OCI-LY7 (cell line): ENCODE data around the gene DNAH8. TPM values are rescaled to one million over a fixed set of nuclear protein-coding genes. Genes with fewer than 3 reads are reported as not detected.

Experiments used
- BruUV-seq: library from RNA; stranded (reverse); fragments of 400-500 nt; replicated peaks from 2 replicates; lab custom pipeline; 2021; lab: Mats Ljungman, UMichigan
- CTCF ChIA-PET: fragments of 300-600 bp; sonication (Branson Sonifier 250); formaldehyde crosslinking; loops from one replicate; lab custom pipeline; 2022; ENCODE audit warnings: antibody characterized with exemption; ENCODE audit not compliant: unreplicated experiment; lab: Charles Lee
- POLR2A ChIA-PET: fragments of 300-600 bp; sonication (Branson Sonifier 250); formaldehyde crosslinking; loops from one replicate; lab custom pipeline; 2022; ENCODE audit warnings: antibody characterized with exemption; lab: Charles Lee
- DNase-seq: peaks from one replicate; pipeline ENCODE4 v3.0.0-alpha.2; 2015; ENCODE audit warnings: low spot score
- H2AFZ ChIP-seq: fragments of 200-600 bp; sonication (generic), shearing (Covaris generic); 2 replicates; pipeline ENCODE4 v1.6.1; 2014; ENCODE audit warnings: mild to moderate bottlenecking, antibody characterized with exemption, low read length, moderate library complexity
- H3K27ac ChIP-seq: fragments of 200-600 bp; sonication (generic); 2 replicates; pipeline ENCODE4 v1.5.1; 2014; ENCODE audit warnings: mixed run types, low read depth, mild to moderate bottlenecking, moderate library complexity, low read length, inconsistent platforms; ENCODE audit not compliant: poor library complexity, severe bottlenecking
- H3K36me3 ChIP-seq: fragments of 200-600 bp; sonication (generic); 2 replicates; pipeline ENCODE4 v1.6.1; 2014; ENCODE audit warnings: mild to moderate bottlenecking, antibody characterized with exemption, low read length, moderate library complexity, mixed read lengths; ENCODE audit not compliant: insufficient read depth
- H3K4me1 ChIP-seq: fragments of 200-600 bp; sonication (generic); 2 replicates; pipeline ENCODE4 v1.5.1; 2014; ENCODE audit warnings: mild to moderate bottlenecking, low read length; ENCODE audit not compliant: insufficient read depth, poor library complexity, severe bottlenecking
- H3K4me2 ChIP-seq: fragments of 200-600 bp; sonication (generic); 2 replicates; pipeline ENCODE4 v1.6.1; 2014; ENCODE audit warnings: mild to moderate bottlenecking, low read length
- H3K4me3 ChIP-seq: fragments of 200-600 bp; sonication (generic); 2 replicates; pipeline ENCODE4 v1.5.1; 2014; ENCODE audit warnings: mild to moderate bottlenecking, low read depth, low read length; ENCODE audit not compliant: poor library complexity, severe bottlenecking
- H3K79me2 ChIP-seq: fragments of 200-600 bp; sonication (generic); 2 replicates; pipeline ENCODE4 v1.6.1; 2016; ENCODE audit warnings: low read depth, mild to moderate bottlenecking, low read length, moderate library complexity, mixed read lengths; ENCODE audit not compliant: insufficient read depth
- H3K9me2 ChIP-seq: fragments of 200-600 bp; sonication (generic); 2 replicates; pipeline ENCODE4 v1.6.1; 2016; ENCODE audit warnings: mild to moderate bottlenecking, low read length, mixed read lengths; ENCODE audit not compliant: insufficient read depth
- H3K9me3 ChIP-seq: fragments of 200-600 bp; sonication (generic); 2 replicates; pipeline ENCODE4 v1.6.1; 2014; ENCODE audit warnings: mild to moderate bottlenecking, mixed run types, low read length, mixed read lengths
- H4K20me1 ChIP-seq: fragments of 200-600 bp; sonication (generic); 2 replicates; pipeline ENCODE4 v1.6.1; 2014; ENCODE audit warnings: mild to moderate bottlenecking, antibody characterized with exemption, low read length, moderate library complexity, mixed read lengths; ENCODE audit not compliant: insufficient read depth
- EZH2phosphoT487 ChIP-seq: fragments of 200-600 bp; sonication (generic); IDR thresholded peaks from 2 replicates; pipeline ENCODE4 v1.6.1; 2018; ENCODE audit warnings: low read depth, borderline replicate concordance, mild to moderate bottlenecking, mixed run types, antibody characterized with exemption, low read length, moderate library complexity, mixed read lengths
- intact Hi-C: fragments of 100-400 bp; cut with micrococcal nuclease; formaldehyde crosslinking; loops from one replicate; pipeline ENCODE4 v1.10.0; 2022; ENCODE audit not compliant: unreplicated experiment
- total RNA-seq, 2 experiments: library from RNA; depleted of rRNA in 1 of 2; stranded (reverse); fragments of >200 nt in 1 of 2; shearing (Covaris generic) in 1 of 2; gene quantifications; 2 replicates each; pipeline ENCODE4 v1.2.3, GENCODE V29; 2014 to 2022
- TF ChIP-seq, protein P1 (sequence below): fragments of 200-600 bp; sonication (generic); conservative IDR thresholded peaks from 2 replicates; pipeline ENCODE4 v1.5.1; 2014; ENCODE audit warnings: mild to moderate bottlenecking, antibody characterized with exemption, low read length, moderate library complexity, mixed read lengths

Gene DNAH8
- total RNA-seq, 2 experiments from 2014 or later: not detected

DNA sequence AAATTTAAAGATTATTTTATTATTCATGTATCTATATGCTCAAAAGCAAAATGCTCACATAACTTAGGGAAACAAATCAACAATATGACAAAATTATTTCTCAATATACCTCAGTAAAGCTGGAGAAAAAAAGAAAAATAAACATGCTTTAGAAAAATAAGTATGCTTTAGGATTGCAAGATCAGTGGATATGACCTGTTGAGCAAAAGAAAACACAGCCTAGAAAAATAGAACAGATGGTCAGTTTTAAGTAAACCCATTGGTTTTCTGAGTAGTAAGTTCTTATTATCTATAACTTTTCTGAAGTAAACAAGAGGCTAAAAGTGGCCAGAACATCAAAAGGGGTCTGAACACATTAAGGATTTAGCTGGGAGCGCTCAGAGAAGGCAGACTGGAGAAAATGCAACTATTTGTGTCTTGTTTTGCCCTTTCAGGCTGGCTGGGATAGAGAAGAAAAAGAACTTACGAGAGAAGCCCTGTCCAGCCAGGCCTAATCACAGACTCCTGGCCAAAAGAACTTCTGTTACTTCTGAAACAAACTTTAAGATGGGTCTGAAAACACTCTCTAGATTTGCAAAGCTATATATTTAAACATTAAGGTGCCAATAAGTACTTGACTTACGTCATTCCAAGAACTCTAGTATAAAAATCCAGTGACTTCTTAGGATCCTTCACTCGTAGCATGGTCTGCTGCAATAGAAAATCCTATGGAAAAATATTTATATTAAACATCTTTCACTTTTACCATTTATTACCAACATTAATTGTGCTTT lies 28.7 kb upstream of the DNAH8 start:
- ChIA-PET CTCF (no interaction called here), POLR2A (interaction anchor here (1.0 kb wide), 1 partner anchor 16 kb away, joined by 3 read pairs; the partner anchor contains the start of gene GLO1)
- Histone ChIP-seq H2AFZ (no peak overlapping the region), H3K79me2 (peaks cover 38% of the 10 kb centered on the region; the same call in 1 of the 2 replicates), H3K27ac (no peak overlapping the region), H3K4me3 (no peak overlapping the region), H3K4me2 (no peak overlapping the region), H3K9me2 (no peaks in the 10 kb centered on the region), H3K36me3 (peaks cover 61% of the 10 kb centered on the region), H4K20me1 (peaks cover 19% of the 10 kb centered on the region), H3K9me3 (no peaks in the 10 kb centered on the region), H3K4me1 (peaks cover 9% of the 10 kb centered on the region)
- DNase-seq: no peak
- intact Hi-C loops: no loop called here
- BruUV-seq: no TSS peak
- TF ChIP-seq, protein P1, sequence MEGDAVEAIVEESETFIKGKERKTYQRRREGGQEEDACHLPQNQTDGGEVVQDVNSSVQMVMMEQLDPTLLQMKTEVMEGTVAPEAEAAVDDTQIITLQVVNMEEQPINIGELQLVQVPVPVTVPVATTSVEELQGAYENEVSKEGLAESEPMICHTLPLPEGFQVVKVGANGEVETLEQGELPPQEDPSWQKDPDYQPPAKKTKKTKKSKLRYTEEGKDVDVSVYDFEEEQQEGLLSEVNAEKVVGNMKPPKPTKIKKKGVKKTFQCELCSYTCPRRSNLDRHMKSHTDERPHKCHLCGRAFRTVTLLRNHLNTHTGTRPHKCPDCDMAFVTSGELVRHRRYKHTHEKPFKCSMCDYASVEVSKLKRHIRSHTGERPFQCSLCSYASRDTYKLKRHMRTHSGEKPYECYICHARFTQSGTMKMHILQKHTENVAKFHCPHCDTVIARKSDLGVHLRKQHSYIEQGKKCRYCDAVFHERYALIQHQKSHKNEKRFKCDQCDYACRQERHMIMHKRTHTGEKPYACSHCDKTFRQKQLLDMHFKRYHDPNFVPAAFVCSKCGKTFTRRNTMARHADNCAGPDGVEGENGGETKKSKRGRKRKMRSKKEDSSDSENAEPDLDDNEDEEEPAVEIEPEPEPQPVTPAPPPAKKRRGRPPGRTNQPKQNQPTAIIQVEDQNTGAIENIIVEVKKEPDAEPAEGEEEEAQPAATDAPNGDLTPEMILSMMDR: no peak
- TF ChIP-seq EZH2phosphoT487: no peak

DNA sequence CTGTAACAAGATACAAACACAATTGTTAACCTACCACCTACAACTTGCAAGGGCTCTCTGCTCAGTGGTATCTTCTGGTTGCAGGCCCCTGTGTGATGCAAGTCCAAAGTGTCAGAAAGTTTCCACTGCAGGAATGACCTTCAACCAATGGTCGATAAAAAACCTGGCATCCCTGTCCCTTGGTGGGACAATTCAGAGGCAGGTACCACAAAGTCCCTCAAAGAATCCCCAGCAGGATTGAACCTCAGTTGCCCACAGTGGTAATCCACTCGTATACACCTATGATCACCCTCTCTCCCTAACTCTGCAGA lies 28.1 kb upstream of the DNAH8 start:
- intact Hi-C loops: no loop called here
- no peak for DNase-seq
- no peak overlapping the region for H3K4me3 ChIP-seq
- peaks cover 9% of the 10 kb centered on the region for H3K4me1 ChIP-seq
- H3K27ac ChIP-seq: no peak overlapping the region
- ChIA-PET POLR2A (interaction anchor here (1.0 kb wide), 1 partner anchor 16 kb away, joined by 3 read pairs; the partner anchor contains the start of gene GLO1), CTCF (no interaction called here)
- peaks cover 42% of the 10 kb centered on the region; the same call in 1 of the 2 replicates for H3K79me2 ChIP-seq
- H3K36me3 ChIP-seq: peaks cover 55% of the 10 kb centered on the region
- no peaks in the 10 kb centered on the region for H3K9me2 ChIP-seq
- H4K20me1 ChIP-seq: peaks cover 19% of the 10 kb centered on the region
- H2AFZ ChIP-seq: no peak overlapping the region
- TF ChIP-seq EZH2phosphoT487: no peak
- TF ChIP-seq, protein P1: no peak
- no peaks in the 10 kb centered on the region for H3K9me3 ChIP-seq
- no peak overlapping the region for H3K4me2 ChIP-seq
- BruUV-seq: no TSS peak

- no TSS peak for BruUV-seq
- CTCF ChIA-PET: no interaction called here
- intact Hi-C loops: no loop called here
Measured at GRCh38 chr6:38687549-38687948, 27.6 kb upstream of the DNAH8 start.

More at GRCh38 chr6:38687549-38687948, 27.6 kb upstream of the DNAH8 start:
- H3K4me2 ChIP-seq: no peak overlapping the region
- H3K27ac ChIP-seq: no peak overlapping the region
- H3K9me2 ChIP-seq: no peaks in the 10 kb centered on the region
- H3K9me3 ChIP-seq: 0 out of 2 replicates have a peak, but pooled peaks cover 4% of the 10 kb centered on the region
- no peak for TF ChIP-seq EZH2phosphoT487
- TF ChIP-seq, protein P1: no peak
- no peak for DNase-seq
- H3K4me1 ChIP-seq: peaks cover 9% of the 10 kb centered on the region
- H3K4me3 ChIP-seq: no peak overlapping the region
- H3K79me2 ChIP-seq: peaks cover 44% of the 10 kb centered on the region; the same call in 1 of the 2 replicates
- peaks cover 53% of the 10 kb centered on the region for H3K36me3 ChIP-seq
- H4K20me1 ChIP-seq: peaks cover 19% of the 10 kb centered on the region
- no peak overlapping the region for H2AFZ ChIP-seq
- POLR2A ChIA-PET: no interaction called here
